A673 (cell line): ENCODE measurements around the gene CUL2. TPM values are rescaled to one million over a fixed set of nuclear protein-coding genes. Genes with fewer than 3 reads are reported as not detected.

Experiments
- BruUV-seq: library from RNA; stranded (reverse); fragments of 400-500 nt; replicated peaks from 2 replicates; lab custom pipeline; 2021; lab: Mats Ljungman, UMichigan
- CTCF ChIA-PET: fragments of 300-600 bp; sonication (Branson Sonifier 250); formaldehyde crosslinking; loops from one replicate; lab custom pipeline; 2022; ENCODE audit warnings: antibody characterized with exemption; lab: Charles Lee
- POLR2A ChIA-PET: fragments of 300-600 bp; sonication (Branson Sonifier 250); formaldehyde crosslinking; loops from one replicate; lab custom pipeline; 2022; ENCODE audit warnings: antibody characterized with exemption; ENCODE audit not compliant: low non-redundant PET; lab: Charles Lee
- DNase-seq: peaks from one replicate; pipeline ENCODE4 v3.0.0-alpha.2; 2015; ENCODE audit warnings: low spot score
- H3K27ac ChIP-seq: fragments of 200-600 bp; sonication (generic); 2 replicates; pipeline ENCODE4 v1.5.1; 2016; ENCODE audit warnings: mixed run types, low read depth, mild to moderate bottlenecking, mixed read lengths, antibody characterized with exemption, low read length; ENCODE audit not compliant: poor library complexity, severe bottlenecking
- H3K27me3 ChIP-seq: fragments of 200-600 bp; sonication (generic); replicated peaks from 2 replicates; pipeline ENCODE4 v1.6.1; 2017; ENCODE audit warnings: mixed run types, low read depth, mild to moderate bottlenecking, mixed read lengths, antibody characterized with exemption, low read length; ENCODE audit not compliant: insufficient read depth, poor library complexity
- H3K36me3 ChIP-seq: fragments of 200-600 bp; sonication (generic); 2 replicates; pipeline ENCODE4 v1.6.1; 2016; ENCODE audit warnings: mixed run types, mild to moderate bottlenecking, mixed read lengths, antibody characterized with exemption, low read length; ENCODE audit not compliant: insufficient read depth, poor library complexity, severe bottlenecking
- H3K4me1 ChIP-seq: fragments of 200-600 bp; sonication (generic); 2 replicates; pipeline ENCODE4 v1.6.1; 2017; ENCODE audit warnings: mixed run types, mild to moderate bottlenecking, mixed read lengths, antibody characterized with exemption, low read length; ENCODE audit not compliant: insufficient read depth, poor library complexity, severe bottlenecking
- H3K4me3 ChIP-seq: fragments of 200-600 bp; sonication (generic); 2 replicates; pipeline ENCODE4 v1.5.1; 2016; ENCODE audit warnings: low read depth, mixed run types, mild to moderate bottlenecking, mixed read lengths, low read length; ENCODE audit not compliant: poor library complexity, severe bottlenecking
- H3K9me3 ChIP-seq: fragments of 200-600 bp; sonication (generic); 2 replicates; pipeline ENCODE4 v1.6.1; 2016; ENCODE audit warnings: mixed run types, low read depth, mild to moderate bottlenecking, mixed read lengths, antibody characterized with exemption, low read length; ENCODE audit not compliant: poor library complexity, severe bottlenecking
- CTCF ChIP-seq: fragments of 300-800, 200-600 bp; sonication (generic); conservative IDR thresholded peaks from 2 replicates; pipeline ENCODE4 v1.5.1; 2017; ENCODE audit warnings: low read depth, mild to moderate bottlenecking, antibody characterized with exemption, low read length, moderate library complexity, mixed read lengths
- EZH2 ChIP-seq: fragments of 200-600 bp; sonication (generic); IDR thresholded peaks from 2 replicates; pipeline ENCODE4 v1.6.1; 2017; ENCODE audit warnings: borderline replicate concordance, low read depth, mild to moderate bottlenecking, mixed read lengths, antibody characterized with exemption, low read length; ENCODE audit not compliant: poor library complexity, severe bottlenecking
- intact Hi-C: fragments of 100-400 bp; cut with micrococcal nuclease; formaldehyde crosslinking; loops from one replicate; pipeline ENCODE4 v1.10.0; 2022; ENCODE audit not compliant: unreplicated experiment
- total RNA-seq: library from RNA; stranded (reverse); gene quantifications from 2 replicates; pipeline ENCODE4 v1.2.3, GENCODE V29; 2021

Gene CUL2
- total RNA-seq, 1 experiment from 2014 or later, result 45.2 TPM

DNA sequence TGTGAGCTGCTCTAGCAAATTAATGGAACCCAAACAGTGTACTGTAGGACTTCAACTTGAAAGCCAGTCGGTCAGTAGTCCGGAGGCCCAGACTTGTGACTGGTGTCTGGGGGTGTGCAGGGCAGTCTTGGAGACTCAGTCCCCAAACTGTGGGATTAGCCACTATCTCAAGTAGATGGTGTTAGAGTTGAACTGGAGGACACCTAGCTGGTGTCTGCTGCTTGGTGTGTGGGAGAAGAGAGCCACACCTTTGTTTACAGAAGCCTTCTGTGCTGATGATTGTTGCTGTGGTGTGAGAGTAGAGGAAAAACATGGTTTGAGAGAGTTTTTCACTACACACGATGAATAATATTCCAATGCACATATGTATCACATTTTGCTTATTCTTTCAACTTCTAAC, 47.4 kb downstream of the CUL2 start:
- DNase-seq, result no peak
- H3K36me3 ChIP-seq, result peaks cover 12% of the 10 kb centered on the region
- ChIA-PET POLR2A (no interaction called here), CTCF (no interaction called here)
- no peaks in the 10 kb centered on the region for H3K27me3 ChIP-seq
- TF ChIP-seq EZH2, result no peak
- TF ChIP-seq CTCF, result no peak
- peaks cover 11% of the 10 kb centered on the region for H3K4me1 ChIP-seq
- intact Hi-C loops, result no loop called here
- no TSS peak for BruUV-seq
- no peak overlapping the region for H3K4me3 ChIP-seq
- no peak overlapping the region for H3K27ac ChIP-seq
- no peaks in the 10 kb centered on the region for H3K9me3 ChIP-seq

DNA sequence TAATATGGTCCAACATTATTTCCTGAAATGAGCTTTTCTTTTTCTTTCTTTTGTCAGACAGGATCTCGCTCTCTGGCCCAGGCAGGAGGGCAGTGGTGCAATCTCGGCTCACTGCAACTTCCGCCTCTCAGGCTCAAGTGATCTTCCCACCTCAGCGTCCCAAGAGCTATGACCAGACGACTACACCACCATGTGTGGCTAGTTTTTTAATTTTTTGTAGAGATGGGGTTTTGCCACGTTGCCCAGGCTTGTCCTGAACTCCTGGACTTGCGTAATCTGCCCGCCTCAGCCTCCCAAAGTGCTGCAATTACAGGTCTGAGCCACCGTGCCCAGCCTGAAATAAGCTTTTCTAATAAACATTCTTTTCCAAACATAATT, 48.6 kb downstream of the CUL2 start:
- CTCF ChIA-PET, result interaction anchor here (0.5 kb wide), 1 partner anchor 392 kb away, joined by 3 read pairs; no protein-coding TSS in a partner anchor
- Histone ChIP-seq H3K4me3 (no peak overlapping the region), H3K4me1 (peaks cover 11% of the 10 kb centered on the region), H3K27ac (no peak overlapping the region), H3K27me3 (no peaks in the 10 kb centered on the region), H3K9me3 (no peaks in the 10 kb centered on the region), H3K36me3 (peaks cover 12% of the 10 kb centered on the region)
- no peak for DNase-seq
- POLR2A ChIA-PET, result no interaction called here
- intact Hi-C loops, result no loop called here
- BruUV-seq, result no TSS peak
- TF ChIP-seq EZH2 (no peak), CTCF (no peak)

GRCh38 chr10:35040760-35041501, 49.2 kb downstream of the CUL2 start:
- no peak for TF ChIP-seq CTCF
- no peak for TF ChIP-seq EZH2
- DNase-seq, result peak; percentile 84
- ChIA-PET POLR2A (no interaction called here), CTCF (interaction anchor here (0.6 kb wide), 2 partner anchors 49 to 465 kb away, joined by 3 read pairs; partner anchors contain the start of gene CUL2)
- Histone ChIP-seq H3K9me3 (no peaks in the 10 kb centered on the region), H3K4me1 (peaks cover 11% of the 10 kb centered on the region), H3K4me3 (no peak overlapping the region), H3K36me3 (peaks cover 12% of the 10 kb centered on the region), H3K27me3 (no peaks in the 10 kb centered on the region), H3K27ac (no peak overlapping the region)
- BruUV-seq, result no TSS peak
- intact Hi-C loops, result no loop called here
